GM18907 (cell line): ENCODE data around the gene RSPRY1.

ENCODE experiments used
- ATAC-seq: cut with Tn5 transposase; IDR thresholded peaks from one replicate; pipeline ENCODE4 v1.9.1; 2021; ENCODE audit warnings: mild to moderate bottlenecking, moderate library complexity; ENCODE audit not compliant: unreplicated experiment

RSPRY1 gene

GRCh38 chr16:57216968-57217367, 30.8 kb downstream of the RSPRY1 start:
- no peak for ATAC-seq

- no peak for ATAC-seq
Measured at GRCh38 chr16:57223057-57223456, 36.9 kb downstream of the RSPRY1 start.

DNA sequence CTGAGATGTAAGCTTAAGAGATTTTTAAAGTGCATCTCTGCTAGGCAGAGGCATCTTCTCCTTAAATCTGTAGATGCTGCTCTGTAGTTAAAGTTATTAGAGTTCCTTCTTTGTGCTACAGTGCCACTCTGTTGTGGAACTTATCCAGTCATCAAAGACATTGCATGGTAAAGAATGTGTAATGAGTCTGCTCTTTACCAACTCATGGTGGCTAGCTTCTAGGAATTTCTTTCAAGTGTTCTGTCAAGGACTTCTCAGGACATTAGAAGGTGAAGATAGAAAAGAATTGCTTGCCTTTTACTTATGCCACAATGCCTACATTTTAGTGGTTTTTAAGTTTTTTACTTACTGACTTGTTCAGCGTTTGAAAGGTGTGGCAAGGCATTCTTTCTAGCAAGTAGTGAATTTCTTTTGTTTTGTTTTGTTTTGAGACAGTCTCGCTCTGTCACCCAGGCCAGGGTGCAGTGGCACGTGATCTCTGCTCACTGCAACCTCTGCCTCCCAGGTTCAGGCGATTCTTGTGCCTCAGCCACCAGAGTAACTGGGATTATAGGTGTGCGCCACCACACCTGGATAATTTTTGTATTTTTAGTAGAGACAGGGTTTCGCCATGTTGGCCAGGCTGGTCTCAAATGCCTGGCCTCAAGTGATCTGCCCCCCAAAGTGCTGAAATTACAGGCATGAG, 38.7 kb downstream of the RSPRY1 start:
- ATAC-seq = no peak

- no peak for ATAC-seq
Measured at GRCh38 chr16:57225978-57226377, 39.8 kb downstream of the RSPRY1 start.

GRCh38 chr16:57226701-57227621, 40.8 kb downstream of the RSPRY1 start:
- ATAC-seq = no peak

GRCh38 chr16:57229079-57229478, 43.0 kb downstream of the RSPRY1 start:
- ATAC-seq = no peak

- ATAC-seq = no peak
Measured at GRCh38 chr16:57231821-57232350, 45.8 kb downstream of the RSPRY1 start.

DNA sequence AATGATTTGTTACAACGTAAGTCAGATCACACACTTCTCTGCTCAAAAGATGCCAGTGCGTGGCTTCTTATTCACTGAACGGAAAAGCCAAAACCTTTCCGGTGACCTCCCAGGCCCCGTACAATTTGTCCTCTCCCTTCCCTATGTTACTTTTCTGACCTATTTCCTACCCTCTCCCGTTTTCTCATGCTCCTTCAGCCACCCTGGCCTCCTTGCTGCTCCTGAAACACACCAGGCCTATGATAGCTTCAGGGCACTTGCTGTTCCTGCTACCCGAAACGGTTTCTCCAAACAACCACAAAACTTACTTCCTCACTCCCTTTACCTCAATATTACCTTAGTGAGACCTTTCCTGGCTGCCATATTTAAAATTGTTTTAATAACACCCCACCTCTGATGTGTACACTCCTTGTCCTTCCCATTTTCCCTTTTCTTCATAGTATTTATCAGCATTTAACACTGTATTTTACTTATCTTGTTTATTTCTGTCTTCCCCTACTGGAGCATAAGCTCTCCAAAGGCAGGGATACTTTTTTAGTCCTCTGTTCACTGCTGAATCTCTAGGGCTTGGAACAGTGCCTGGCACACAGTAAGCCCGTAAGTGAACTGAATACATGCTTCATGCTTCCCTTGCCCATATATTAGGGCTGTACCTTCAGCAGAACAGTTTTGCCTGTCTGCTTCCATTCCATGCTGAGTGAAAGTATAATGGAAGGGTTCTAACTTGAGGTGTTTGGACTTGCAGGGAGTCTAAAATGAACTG, 48.0 kb downstream of the RSPRY1 start:
- ATAC-seq = no peak

DNA sequence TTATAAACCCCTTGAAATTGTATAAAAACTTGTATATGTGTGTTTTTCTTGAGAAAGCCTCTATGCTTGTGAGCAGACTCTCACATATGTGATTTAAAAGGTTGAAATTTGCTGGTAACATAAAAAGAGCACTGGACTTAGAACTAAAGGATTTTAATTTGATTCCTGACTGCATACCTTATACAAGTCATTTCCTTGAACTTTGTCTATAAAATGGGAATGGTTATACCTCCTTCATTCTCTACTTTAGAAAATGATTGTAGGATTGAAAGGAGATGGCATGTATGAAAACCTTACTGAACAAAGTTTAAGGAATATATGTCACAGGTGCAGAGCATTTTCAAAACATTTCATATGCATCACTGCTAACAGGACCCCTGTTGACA, 48.6 kb downstream of the RSPRY1 start:
- ATAC-seq = no peak

DNA sequence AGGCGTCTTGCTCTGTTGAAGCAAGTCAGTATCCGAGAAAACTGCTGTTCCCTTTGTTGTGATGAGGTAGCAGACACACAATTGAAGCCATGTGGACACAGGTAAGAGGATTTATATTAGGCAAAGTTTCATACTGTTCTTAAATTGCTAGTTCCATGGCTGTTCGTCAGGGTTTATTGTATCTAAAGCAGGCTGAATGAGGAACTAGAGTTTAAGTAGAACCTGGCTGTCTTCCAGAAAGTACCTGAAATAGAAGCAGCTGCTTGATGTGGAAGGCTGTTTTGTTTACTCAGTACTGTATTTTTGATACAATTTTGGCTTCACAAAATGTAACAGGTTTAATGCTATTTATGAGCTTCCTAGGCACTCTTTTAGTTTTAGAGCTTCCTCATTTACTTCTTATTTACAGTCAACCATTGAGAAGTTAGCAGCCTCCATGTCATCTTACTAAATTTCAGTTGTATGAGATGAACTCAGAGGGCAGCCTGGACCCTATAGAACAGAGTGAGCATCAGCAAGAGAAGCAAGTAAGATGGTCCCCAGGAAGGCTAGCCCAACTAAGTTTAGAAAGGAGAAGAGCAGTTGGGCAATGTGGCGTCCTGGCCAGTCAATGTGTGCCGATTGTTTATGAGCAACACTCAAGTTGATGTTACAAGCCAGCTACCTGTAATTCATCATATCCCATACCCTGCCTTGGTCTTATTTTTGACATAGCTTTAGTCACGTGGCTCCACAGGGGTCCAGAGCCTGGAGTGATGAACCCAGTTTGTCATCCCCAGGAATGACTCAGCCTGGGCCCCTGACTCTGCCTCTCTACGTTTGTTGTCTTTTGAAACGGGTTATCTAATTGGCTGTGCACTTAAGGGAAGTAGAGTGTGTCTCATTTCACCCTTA, 49.2 kb downstream of the RSPRY1 start:
- ATAC-seq = no peak

DNA sequence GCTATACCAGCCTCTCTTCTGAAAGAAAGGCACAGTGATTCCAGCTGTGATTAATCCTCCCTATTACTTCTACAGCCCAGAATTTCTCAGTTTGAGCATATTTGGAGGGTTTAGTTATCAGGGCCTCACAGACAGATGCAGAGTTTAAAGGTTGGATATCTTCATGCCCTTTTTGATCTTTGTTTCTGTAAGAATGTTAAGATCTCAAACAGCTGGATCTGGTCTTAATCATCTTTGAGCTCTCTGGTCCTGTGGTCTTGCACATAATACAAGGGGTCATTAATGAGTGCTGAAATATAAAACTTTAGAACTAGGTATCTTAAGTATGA, 49.9 kb downstream of the RSPRY1 start:
- ATAC-seq = no peak

- no peak for ATAC-seq
Measured at GRCh38 chr16:57238682-57239081, 52.6 kb downstream of the RSPRY1 start.

DNA sequence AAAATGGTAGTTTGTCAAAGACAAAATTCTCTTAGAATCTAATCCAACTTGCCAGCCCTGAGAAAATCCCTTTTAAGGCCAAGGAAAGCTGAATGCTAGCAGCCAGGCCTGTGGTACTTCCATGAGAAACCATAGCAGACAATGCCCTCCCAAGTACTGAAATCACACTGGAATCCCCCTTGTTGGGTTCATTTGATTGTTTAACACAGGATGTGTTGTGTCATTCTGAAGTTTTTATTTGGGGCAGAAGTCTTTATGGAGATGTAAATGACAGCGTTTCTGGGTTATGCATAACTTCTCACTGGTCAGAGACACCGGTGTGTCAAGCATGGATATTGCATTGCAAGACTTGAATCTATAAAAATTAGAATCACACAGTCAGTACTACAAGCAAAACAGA, 53.0 kb downstream of the RSPRY1 start:
- no peak for ATAC-seq

GRCh38 chr16:57240851-57241250, 54.7 kb downstream of the RSPRY1 start:
- no peak for ATAC-seq

- ATAC-seq = no peak
Measured at GRCh38 chr16:57242650-57243049, 56.5 kb downstream of the RSPRY1 start.

- ATAC-seq = peak; percentile 32
Measured at GRCh38 chr16:57244463-57244766, 58.3 kb downstream of the RSPRY1 start.

DNA sequence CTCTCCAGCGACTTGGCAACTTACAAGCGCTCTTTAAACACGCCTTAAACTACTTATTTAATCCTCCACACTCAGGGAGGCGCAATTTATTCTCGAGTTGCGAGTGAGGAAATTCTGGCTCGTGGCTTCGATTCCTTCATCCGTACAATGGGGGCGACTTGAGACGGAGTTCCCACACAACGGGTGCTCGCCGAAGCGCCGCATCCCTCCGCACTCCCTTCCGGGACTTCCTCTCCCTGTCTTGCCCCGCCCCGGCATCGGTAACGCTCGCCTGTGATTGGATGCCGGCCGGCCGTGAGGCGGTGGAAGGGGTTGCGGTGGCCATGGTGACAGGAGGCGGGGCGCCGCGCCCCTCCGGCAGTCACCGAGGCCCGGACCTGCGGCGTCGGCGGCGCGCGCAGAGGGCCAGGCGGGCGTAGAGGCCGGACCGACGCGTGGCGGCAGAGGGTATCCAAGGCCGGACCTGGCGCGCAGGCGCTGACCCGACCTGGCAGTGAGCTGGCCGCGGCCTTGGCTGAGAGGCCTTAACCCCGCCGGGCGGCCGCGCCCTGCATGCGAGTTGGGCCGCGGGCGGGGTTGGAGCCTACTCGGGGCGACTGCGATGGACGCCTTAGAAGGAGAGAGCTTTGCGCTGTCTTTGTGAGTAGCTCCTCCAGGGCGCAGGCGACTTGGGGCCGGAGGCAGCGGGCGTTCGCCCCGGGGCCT, 58.8 kb downstream of the RSPRY1 start, which contains the start of gene ARL2BP:
TSS of gene ARL2BP (plus strand) at position 493 of the 705 bp plus-strand sequence. CDS start at position 602, 109 bp downstream.
- peak; percentile 94 for ATAC-seq

DNA sequence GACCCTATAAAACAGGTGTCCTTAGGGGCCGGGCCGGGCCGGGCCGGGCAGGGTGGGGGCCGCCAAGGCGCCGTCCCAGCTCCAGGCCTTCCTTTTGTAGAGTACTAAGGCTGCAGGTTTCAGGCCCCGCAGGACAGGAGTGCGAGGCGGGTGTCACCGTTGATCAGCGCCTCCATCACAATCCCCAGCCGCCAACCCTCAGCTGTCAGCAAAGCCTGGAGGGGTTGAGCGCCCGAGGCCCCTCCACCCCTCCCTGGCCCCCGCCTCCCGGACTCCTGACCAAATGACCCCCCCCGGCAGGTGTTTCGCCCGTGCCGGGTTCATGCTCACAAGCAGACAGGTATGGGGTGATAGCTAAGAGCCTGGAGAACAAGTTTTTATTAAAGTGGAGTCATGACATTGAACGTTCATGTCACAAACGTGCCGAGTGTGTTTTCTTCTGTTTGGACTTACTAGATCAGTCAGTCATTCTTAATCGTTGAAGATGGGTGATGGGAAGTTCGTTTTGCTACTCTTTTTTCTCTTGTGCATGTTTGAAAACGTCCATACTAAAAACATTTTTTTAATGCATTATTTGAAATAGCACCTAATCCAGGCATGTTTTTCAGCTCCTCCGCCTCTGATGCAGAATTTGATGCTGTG, 59.5 kb downstream of the RSPRY1 start:
- ATAC-seq = peak; percentile 31

GRCh38 chr16:57251352-57251751, 65.2 kb downstream of the RSPRY1 start:
- no peak for ATAC-seq
